T47D (cell line): ENCODE data around the gene CPN2.
A peak's percentile ranks its signal among the peaks of the same experiment; 100 is the strongest.

Experiments
- DNase-seq, 2 experiments: peaks; one replicate each; pipeline versions ENCODE4 v3.0.0 to v3.0.0-alpha.2; 2011 to 2012; ENCODE audit warnings: low read depth in 1 of 2, low spot score in 1 of 2
- JUND ChIP-seq: IDR thresholded peaks from 2 replicates; pipeline ENCODE4 v1.6.1; 2012; ENCODE audit warnings: low read depth
- in situ Hi-C: cut with HindIII; loops from 2 replicates; pipeline ENCODE4 v1.10.0; 2016; ENCODE audit warnings: low sequenced_read_pairs, low pct_unique_long_range_greater_than_20kb

The CPN2 gene, protein sequence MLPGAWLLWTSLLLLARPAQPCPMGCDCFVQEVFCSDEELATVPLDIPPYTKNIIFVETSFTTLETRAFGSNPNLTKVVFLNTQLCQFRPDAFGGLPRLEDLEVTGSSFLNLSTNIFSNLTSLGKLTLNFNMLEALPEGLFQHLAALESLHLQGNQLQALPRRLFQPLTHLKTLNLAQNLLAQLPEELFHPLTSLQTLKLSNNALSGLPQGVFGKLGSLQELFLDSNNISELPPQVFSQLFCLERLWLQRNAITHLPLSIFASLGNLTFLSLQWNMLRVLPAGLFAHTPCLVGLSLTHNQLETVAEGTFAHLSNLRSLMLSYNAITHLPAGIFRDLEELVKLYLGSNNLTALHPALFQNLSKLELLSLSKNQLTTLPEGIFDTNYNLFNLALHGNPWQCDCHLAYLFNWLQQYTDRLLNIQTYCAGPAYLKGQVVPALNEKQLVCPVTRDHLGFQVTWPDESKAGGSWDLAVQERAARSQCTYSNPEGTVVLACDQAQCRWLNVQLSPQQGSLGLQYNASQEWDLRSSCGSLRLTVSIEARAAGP

DNA sequence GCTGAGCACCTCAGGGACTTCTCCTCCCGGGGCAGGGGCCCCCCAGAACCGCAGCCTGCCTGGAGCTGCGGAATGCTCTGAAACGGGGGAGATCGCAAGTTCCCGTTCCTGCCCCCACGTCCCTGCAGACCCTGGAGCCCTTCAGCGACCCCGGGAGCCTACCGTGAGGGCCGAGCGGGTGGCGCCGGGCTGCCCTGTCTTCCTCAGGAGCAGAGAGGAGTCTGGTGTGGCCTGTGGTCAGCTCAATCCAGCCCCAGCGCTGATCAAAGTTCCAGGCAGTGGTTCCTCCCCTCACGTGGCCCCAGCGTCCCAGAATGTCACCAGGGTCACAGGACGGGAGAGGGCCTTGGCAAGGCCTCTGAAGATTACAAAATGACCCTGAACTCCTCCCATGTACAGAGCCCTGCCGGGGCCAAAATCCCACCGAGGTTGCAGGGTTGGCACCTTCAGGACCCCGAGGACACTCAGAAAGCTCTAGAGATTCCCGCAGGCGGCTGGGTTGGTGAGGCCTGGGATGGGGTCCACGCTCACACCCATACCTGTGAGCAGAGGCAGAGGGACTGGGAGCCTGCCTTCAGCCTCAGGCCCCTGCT, at the start of gene CPN2:
Gene CPN2 (minus strand): TSS at position 249 of the 593 bp plus-strand sequence. CDS start 8,626 bp downstream, outside the sequence.
- in situ Hi-C loops = no loop called here
- DNase-seq = no peak
- no peak for TF ChIP-seq JUND

DNA sequence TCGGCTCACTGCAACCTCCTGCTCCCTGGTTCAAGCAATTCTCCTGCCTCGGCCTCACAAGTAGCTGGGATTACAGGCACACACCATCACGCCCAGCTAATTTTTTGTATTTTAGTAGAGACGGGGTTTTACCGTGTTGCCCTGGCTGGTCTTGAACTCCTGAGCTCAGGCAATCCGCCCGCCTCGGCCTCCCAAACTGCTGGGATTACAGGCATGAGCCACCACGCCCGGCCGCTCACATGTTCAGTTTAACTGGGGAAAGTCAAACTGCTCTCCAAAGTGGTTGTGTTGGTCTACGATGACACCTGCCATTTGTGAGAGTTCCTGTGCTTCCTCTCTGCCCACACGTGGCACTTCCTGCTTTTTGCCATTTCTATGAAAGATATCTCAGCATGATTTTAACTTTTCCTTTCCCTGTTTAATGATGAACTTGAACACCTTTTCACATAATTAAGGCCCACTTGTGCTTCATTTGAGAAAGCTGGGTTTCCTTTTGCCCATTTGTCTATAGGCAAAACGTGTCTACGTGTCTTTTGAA, 48.8 kb upstream of the CPN2 start:
- in situ Hi-C loops = no loop called here
- DNase-seq = no peak

DNA sequence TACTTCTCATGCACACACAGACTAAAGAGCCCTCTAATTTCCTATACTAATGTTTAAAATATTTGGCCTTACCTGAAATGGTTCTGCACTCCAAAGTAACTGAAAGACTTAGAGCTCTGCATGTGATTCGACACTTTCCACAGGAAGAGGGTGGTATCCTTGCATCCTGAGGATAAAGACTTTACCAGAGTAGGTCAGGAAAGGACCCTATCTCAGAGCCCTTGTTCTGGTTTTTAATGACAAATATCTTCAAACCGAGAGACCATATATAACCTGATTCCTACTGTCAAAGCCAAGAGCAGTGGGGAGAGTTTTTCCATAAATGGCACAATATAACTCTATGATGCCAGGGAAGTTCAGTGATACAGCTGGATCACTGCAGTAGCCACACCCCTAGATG, 48.0 kb upstream of the CPN2 start, which contains the start of gene GP5:
Gene GP5 (minus strand): TSS at position 101 of the 400 bp plus-strand sequence. CDS start 984 bp downstream, outside the sequence.
- in situ Hi-C loops = no loop called here

More for the DNA sequence above, 48.8 kb upstream of the CPN2 start:
- no peak for TF ChIP-seq JUND

DNA sequence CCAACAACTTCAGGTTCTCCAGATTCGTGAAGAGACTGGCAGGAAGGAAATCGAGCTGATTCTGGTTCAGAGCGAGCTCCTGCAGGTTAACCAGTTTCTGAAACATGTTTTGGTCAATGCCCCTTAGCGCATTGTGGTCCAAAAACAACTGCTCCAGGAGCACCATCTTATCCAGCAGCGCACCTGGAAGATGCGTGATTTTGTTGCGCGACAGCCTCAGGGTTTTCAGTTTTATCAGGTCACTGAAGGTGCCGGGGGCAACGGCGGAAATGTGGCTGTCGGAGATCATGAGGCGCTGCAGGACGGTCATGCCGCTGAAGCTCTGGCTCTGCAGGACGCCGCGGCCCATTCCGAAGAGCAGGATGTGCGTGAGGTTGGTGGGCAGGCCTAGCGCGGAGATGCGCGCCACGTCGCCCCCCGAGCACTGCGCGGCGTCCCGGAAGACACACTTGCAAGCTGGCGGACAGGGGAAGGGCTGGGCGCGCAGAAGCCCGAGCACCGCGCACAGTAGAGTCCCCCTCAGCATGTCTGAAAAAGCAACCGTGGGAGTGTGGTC, 46.7 kb upstream of the CPN2 start:
- DNase-seq = no peak
- in situ Hi-C loops = no loop called here
- no peak for TF ChIP-seq JUND

More for the DNA sequence above, 48.0 kb upstream of the CPN2 start, which contains the start of gene GP5:
- no peak for DNase-seq
- TF ChIP-seq JUND = no peak

DNA sequence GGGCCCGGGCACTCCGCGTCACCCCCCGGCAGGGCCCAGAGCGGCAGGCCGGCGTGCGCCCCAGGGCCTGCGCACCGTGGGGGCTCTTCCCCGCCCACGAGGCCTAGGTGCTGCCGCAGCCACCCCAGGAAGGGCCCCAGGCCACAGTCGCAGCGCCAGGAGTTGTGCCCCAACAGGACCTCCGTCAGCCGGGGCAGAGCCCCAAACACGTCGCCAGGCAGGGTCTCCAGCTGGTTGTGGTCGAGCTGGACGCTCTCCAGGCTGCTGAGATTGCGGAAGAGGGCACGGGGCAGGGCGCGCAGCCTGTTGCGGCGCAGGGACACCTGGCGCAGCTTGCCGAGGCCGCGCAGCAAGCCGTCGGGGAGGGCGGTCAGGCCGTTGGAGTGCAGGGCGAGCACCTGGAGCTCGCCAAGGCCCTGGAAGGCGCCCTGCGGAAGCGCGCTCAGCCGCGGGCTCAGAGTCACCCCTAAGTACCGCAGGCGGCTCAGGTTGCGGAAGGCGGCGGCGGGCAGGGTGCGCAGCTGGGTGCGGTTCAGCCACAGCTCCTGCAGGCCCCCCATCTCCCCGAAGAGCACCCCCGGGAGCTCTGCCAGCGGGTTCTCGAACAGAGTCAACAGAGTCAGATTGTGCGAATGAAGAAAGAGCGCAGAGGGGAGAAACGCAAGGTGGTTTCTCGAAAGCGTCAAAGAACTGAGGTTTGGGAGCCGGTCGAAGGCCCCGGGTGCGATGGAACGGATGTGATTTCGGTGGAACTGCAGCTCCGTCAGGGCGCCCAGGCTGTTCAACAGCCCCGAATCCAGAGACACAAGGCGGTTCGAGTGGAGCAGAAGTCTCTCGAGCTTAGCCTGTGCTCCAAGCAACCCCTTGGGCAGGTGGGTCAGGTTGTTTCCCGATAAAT, 46.0 kb upstream of the CPN2 start:
- no peak for DNase-seq
- TF ChIP-seq JUND = no peak
- in situ Hi-C loops = no loop called here

DNA sequence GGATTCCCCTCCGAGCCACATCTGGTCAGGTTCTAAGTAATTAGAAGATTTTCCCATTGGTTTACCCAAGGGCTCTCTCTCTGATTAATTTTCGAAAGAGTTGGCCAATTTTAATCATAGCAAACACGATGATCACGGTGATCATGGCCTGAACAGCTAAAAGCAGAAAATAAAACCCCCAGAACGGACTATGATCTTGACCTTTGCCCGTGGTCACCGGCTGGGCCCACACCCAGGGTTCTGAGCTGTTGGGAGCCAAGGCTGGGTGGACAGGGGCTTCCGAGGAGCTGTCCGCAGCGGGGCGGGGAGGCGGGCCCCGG, 45.4 kb upstream of the CPN2 start:
- in situ Hi-C loops = no loop called here
- no peak for TF ChIP-seq JUND
- no peak for DNase-seq

DNA sequence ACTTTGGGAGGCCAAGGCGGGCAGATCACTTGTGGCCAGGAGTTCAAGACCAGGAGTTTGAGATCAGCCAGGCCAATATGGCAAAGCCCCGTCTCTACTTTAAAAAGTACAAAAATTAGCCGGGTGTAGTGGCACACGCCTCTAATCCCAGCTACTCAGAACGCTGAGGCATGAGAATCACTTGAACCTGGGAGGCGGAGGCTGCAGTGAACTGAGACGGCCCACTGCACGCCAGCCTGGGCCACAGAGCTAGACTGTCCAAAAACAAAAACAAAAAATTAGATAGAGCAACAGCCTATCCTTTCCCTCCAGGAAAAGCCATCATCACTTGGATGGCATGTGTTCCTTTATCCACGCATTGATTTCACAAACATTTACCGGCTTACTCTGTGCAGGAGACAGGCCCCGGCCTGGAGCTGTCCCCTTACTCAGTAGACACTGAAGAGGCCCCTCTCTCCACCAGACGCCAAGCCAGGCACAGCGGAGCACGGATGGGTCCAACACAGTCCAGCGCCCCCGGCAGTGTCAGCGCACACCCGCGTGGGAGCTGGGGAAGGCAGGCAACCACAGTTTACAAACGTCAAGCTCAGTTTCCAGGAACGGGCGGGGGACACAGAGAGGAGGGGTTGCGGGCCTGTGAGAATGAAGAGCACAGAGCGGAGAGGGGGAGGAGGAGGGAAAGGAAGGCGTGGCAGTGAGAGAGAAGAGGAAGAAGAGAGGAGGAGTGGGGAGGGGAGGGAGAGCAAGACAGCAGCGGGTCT, 44.8 kb upstream of the CPN2 start:
- in situ Hi-C loops = no loop called here
- no peak for DNase-seq
- no peak for TF ChIP-seq JUND

DNA sequence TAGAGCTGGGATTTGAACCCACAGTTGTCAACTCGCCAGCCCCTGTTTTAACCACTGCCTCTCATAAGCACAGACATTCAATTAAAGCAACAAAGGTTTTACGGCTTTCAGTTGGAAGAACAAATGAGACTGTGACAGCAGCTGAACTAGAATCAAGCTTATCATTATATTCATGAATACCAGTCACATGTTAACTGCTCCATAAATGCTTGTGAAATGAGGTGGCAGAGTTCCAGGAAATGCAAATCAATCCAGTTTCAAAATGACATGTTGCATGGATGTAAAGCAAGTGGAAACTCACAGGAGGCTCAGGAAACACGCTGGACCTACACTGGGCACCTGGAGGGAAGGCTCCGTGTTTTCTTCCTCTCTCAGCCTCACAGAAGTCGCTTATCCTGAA, 44.1 kb upstream of the CPN2 start:
- DNase-seq = peak in 1 of 2 experiments; percentile 44
- no peak for TF ChIP-seq JUND
- in situ Hi-C loops = no loop called here

DNA sequence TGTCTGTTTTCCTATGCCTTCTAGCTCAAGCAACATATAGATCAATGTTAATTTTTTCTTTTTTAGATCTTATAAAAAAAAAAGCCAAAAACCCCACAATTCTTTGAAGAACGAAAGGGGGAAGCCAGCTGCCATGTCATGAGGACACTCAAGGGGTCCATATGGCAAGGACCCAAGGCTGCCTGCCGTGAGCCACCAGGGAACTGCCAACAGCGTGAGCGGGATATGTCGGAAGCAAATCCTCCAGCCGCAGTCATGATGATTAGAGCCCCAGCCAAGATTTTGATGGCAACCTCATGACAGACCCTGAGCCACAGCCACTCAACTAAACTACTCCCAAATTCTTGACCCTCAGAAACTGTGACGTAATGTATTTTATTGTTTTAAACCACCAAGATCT, 41.4 kb upstream of the CPN2 start:
- TF ChIP-seq JUND = no peak
- in situ Hi-C loops = no loop called here
- no peak for DNase-seq

DNA sequence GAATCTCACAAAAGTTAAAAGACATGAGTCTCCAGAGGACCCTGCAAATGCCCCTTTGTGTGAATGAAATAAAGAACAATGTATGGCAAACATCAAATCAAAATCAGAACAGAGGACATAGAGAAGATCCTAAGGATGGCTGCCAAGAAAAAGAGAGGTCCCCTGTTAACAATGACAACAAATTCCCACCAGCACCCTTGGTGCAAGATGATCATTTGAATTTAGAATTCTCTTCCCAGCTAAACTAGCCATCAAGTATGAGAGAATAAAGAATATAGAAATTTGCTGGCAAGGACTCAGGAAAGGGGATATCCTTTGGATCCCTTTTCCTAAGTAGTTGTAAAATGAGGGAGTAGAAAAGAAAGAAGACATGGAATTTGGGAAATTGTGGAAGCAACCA, 39.7 kb upstream of the CPN2 start:
- in situ Hi-C loops = no loop called here
- DNase-seq = no peak
- TF ChIP-seq JUND = no peak

DNA sequence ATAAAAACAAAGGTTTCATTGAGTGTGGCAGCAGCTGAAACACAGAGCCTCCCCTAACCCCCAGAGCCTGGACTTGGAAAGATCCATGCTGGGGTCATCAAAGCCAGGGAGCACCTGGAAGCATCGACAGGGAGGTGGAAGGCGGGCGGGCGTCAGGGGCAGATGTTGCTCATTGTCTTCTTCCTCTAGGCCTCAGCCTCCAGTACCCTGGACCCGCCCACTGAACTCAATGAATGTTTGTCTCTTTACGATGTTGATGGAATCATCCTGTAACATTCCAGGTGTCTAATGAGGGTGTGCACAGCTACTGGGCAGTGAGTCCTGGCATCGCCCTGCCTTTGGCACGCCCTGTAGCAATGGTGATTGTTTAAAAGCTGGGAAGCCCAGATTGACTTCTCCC, 38.1 kb upstream of the CPN2 start:
- TF ChIP-seq JUND = no peak
- no peak for DNase-seq
- in situ Hi-C loops = no loop called here
